NB4 (cell line): ENCODE measurements around the gene CYTH1.

ENCODE experiments used
- POLR2A ChIP-seq: IDR thresholded peaks from 2 replicates; pipeline ENCODE4 v1.6.1; 2011; ENCODE audit warnings: mild to moderate bottlenecking; ENCODE audit not compliant: insufficient read length; ENCODE audit errors: extremely low read depth
- TF ChIP-seq, protein P1 (sequence below): IDR thresholded peaks from one replicate; pipeline ENCODE4 v1.5.1; 2012; ENCODE audit warnings: low read depth, low read length

GRCh38 chr17:78783711-78784324 lies 1.7 kb upstream of the CYTH1 start:
- TF ChIP-seq, protein P1, sequence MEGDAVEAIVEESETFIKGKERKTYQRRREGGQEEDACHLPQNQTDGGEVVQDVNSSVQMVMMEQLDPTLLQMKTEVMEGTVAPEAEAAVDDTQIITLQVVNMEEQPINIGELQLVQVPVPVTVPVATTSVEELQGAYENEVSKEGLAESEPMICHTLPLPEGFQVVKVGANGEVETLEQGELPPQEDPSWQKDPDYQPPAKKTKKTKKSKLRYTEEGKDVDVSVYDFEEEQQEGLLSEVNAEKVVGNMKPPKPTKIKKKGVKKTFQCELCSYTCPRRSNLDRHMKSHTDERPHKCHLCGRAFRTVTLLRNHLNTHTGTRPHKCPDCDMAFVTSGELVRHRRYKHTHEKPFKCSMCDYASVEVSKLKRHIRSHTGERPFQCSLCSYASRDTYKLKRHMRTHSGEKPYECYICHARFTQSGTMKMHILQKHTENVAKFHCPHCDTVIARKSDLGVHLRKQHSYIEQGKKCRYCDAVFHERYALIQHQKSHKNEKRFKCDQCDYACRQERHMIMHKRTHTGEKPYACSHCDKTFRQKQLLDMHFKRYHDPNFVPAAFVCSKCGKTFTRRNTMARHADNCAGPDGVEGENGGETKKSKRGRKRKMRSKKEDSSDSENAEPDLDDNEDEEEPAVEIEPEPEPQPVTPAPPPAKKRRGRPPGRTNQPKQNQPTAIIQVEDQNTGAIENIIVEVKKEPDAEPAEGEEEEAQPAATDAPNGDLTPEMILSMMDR, result no peak
- no peak for TF ChIP-seq POLR2A
